K562 (cell line): Measurements from ENCODE around the gene ZNF584. TPM values are rescaled to one million over a fixed set of nuclear protein-coding genes. Genes with fewer than 3 reads are reported as not detected.

Experiments
- ARID2 ChIP-seq: fragments of 450-650 bp; IDR thresholded peaks from 2 replicates; pipeline ENCODE4 v1.6.1; 2017; ENCODE audit warnings: antibody characterized with exemption, mild to moderate bottlenecking
- BRCA1 ChIP-seq, 2 experiments: fragments of 450-650 bp in 1 of 2; sonication (generic) in 1 of 2; formaldehyde crosslinking in 1 of 2; IDR thresholded peaks; 2 replicates each; pipeline versions ENCODE4 v1.5.0 to v1.6.1; 2017 to 2020; ENCODE audit warnings: mild to moderate bottlenecking in 1 of 2, missing genetic modification reagents in 1 of 2
- DMBX1 ChIP-seq: fragments of 250-450 bp; sonication (Bioruptor Pico); IDR thresholded peaks from 2 replicates; pipeline ENCODE4 v1.8.0; 2022; ENCODE audit warnings: inconsistent platforms, mild to moderate bottlenecking, moderate library complexity, borderline replicate concordance
- NR2C1 ChIP-seq, 2 experiments: fragments of 450-650 bp; IDR thresholded peaks; 2 replicates each; pipeline ENCODE4 v1.6.1; 2017; ENCODE audit warnings: mild to moderate bottlenecking in 2 of 2, antibody characterized with exemption in 1 of 2, inconsistent platforms in 1 of 2, missing compliant biosample characterization in 1 of 2, missing genetic modification characterization in 1 of 2
- SRF ChIP-seq, 2 experiments: fragments of 250-450, 450-650 bp in 1 of 2; sonication (Bioruptor Pico) in 1 of 2; sonication (generic) in 1 of 2; formaldehyde crosslinking; IDR thresholded peaks; 2 replicates each; pipeline versions ENCODE4 v1.5.0 to v1.5.1; 2020 to 2022; ENCODE audit warnings: mild to moderate bottlenecking in 1 of 2, missing genetic modification reagents in 1 of 2
- ZSCAN32 ChIP-seq: fragments of 450-650 bp; formaldehyde crosslinking; IDR thresholded peaks from 2 replicates; pipeline ENCODE4 v1.4.0; 2020; ENCODE audit warnings: mild to moderate bottlenecking, moderate library complexity
- polyA plus RNA-seq, 8 experiments: library from polyadenylated mRNA; depleted of rRNA in 4 of 8; stranded (reverse) in 5 of 8; unstranded in 3 of 8; fragments of >200 nt; fragmentation: Nextera tagmentation in 2 of 8; fragmentation: Illumina TruSeq in 1 of 8; extraction: Ambion mirVana in 2 of 8; extraction: Trizol in 1 of 8; gene quantifications; 2 replicates each; pipeline versions ENCODE4 v1.2.1 to v1.2.3, GENCODE V29; 2011 to 2014; ENCODE audit warnings: inconsistent platforms in 1 of 8, missing spikeins in 1 of 8
- total RNA-seq, 7 experiments: library from RNA; depleted of rRNA in 6 of 7; stranded (reverse); fragments of >200 nt in 6 of 7; fragmentation: Illumina TruSeq in 2 of 7; extraction: Trizol in 2 of 7; gene quantifications; 2 replicates each; pipeline versions ENCODE4 v1.2.1 to v1.2.3, GENCODE V29; 2011 to 2021; ENCODE audit warnings: low replicate concordance in 1 of 7
- TF ChIP-seq, protein P1 (sequence below): fragments of 200-600 bp; sonication (generic); IDR thresholded peaks from one replicate; pipeline ENCODE4 v1.6.1; 2012; ENCODE audit warnings: mild to moderate bottlenecking, low read depth, low read length, inconsistent platforms
- TF ChIP-seq, protein P2 (sequence below): IDR thresholded peaks from 2 replicates; pipeline ENCODE4 v1.6.1; 2011; ENCODE audit not compliant: insufficient read length; ENCODE audit errors: extremely low read depth
- TF ChIP-seq, protein P3 (sequence below): sonication (generic); formaldehyde crosslinking; IDR thresholded peaks from 2 replicates; pipeline ENCODE4 v1.9.0; 2022; ENCODE audit warnings: mild to moderate bottlenecking, missing genetic modification reagents

Gene ZNF584
- total and polyA plus RNA-seq, 9 of the 15 experiments (the other 6 are each of a cell fraction or from before 2014, with no cell fraction given), result 5.8 to 43.4 (median 24.6) TPM

DNA sequence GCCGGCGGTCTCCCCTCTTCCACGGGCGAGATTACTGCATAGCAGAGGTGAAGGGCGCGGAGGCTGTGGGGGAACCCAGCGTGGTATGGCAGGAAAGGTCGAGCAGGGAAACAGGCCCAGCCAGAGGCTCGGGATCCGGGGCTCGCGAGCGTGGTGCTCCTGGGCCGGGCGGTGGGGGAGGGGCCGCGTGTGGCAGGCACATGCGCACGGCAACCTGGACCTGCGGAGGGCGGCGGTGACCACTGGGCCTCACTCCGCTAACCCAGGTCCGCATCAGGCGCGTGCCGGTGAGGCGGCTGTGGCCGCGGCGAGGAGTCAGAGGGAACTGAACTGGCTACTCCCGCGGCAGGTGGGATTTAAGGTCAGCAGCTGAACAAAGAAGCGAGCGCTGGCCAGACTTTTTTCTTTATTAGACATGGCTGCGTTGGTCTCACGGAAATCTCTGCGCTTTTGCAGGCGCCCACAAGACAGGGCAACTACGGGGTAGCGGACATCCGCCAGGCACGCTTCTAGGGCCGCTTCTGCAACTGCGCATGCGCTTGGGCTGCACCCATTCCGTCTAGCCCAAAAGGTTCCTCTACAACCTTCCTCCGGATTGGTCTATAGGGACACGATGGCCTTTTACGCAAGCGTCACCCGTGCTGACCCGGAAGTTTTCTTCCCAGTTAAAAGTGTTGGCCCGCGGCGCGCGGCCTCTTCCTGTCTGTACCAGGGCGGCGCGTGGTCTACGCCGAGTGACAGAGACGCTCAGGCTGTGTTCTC is 21.7 kb upstream of the ZNF584 start, which contains the start of gene RPS5 (continued):
- TF ChIP-seq, protein P1, sequence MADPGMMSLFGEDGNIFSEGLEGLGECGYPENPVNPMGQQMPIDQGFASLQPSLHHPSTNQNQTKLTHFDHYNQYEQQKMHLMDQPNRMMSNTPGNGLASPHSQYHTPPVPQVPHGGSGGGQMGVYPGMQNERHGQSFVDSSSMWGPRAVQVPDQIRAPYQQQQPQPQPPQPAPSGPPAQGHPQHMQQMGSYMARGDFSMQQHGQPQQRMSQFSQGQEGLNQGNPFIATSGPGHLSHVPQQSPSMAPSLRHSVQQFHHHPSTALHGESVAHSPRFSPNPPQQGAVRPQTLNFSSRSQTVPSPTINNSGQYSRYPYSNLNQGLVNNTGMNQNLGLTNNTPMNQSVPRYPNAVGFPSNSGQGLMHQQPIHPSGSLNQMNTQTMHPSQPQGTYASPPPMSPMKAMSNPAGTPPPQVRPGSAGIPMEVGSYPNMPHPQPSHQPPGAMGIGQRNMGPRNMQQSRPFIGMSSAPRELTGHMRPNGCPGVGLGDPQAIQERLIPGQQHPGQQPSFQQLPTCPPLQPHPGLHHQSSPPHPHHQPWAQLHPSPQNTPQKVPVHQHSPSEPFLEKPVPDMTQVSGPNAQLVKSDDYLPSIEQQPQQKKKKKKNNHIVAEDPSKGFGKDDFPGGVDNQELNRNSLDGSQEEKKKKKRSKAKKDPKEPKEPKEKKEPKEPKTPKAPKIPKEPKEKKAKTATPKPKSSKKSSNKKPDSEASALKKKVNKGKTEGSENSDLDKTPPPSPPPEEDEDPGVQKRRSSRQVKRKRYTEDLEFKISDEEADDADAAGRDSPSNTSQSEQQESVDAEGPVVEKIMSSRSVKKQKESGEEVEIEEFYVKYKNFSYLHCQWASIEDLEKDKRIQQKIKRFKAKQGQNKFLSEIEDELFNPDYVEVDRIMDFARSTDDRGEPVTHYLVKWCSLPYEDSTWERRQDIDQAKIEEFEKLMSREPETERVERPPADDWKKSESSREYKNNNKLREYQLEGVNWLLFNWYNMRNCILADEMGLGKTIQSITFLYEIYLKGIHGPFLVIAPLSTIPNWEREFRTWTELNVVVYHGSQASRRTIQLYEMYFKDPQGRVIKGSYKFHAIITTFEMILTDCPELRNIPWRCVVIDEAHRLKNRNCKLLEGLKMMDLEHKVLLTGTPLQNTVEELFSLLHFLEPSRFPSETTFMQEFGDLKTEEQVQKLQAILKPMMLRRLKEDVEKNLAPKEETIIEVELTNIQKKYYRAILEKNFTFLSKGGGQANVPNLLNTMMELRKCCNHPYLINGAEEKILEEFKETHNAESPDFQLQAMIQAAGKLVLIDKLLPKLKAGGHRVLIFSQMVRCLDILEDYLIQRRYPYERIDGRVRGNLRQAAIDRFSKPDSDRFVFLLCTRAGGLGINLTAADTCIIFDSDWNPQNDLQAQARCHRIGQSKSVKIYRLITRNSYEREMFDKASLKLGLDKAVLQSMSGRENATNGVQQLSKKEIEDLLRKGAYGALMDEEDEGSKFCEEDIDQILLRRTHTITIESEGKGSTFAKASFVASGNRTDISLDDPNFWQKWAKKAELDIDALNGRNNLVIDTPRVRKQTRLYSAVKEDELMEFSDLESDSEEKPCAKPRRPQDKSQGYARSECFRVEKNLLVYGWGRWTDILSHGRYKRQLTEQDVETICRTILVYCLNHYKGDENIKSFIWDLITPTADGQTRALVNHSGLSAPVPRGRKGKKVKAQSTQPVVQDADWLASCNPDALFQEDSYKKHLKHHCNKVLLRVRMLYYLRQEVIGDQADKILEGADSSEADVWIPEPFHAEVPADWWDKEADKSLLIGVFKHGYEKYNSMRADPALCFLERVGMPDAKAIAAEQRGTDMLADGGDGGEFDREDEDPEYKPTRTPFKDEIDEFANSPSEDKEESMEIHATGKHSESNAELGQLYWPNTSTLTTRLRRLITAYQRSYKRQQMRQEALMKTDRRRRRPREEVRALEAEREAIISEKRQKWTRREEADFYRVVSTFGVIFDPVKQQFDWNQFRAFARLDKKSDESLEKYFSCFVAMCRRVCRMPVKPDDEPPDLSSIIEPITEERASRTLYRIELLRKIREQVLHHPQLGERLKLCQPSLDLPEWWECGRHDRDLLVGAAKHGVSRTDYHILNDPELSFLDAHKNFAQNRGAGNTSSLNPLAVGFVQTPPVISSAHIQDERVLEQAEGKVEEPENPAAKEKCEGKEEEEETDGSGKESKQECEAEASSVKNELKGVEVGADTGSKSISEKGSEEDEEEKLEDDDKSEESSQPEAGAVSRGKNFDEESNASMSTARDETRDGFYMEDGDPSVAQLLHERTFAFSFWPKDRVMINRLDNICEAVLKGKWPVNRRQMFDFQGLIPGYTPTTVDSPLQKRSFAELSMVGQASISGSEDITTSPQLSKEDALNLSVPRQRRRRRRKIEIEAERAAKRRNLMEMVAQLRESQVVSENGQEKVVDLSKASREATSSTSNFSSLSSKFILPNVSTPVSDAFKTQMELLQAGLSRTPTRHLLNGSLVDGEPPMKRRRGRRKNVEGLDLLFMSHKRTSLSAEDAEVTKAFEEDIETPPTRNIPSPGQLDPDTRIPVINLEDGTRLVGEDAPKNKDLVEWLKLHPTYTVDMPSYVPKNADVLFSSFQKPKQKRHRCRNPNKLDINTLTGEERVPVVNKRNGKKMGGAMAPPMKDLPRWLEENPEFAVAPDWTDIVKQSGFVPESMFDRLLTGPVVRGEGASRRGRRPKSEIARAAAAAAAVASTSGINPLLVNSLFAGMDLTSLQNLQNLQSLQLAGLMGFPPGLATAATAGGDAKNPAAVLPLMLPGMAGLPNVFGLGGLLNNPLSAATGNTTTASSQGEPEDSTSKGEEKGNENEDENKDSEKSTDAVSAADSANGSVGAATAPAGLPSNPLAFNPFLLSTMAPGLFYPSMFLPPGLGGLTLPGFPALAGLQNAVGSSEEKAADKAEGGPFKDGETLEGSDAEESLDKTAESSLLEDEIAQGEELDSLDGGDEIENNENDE, result peak; percentile 32
- no peak for TF ChIP-seq ZSCAN32 (CRISPR knock-in tag)
- peak; percentile 99 for TF ChIP-seq NR2C1 (IDR thresholded peaks at IDR 0.05)
- TF ChIP-seq NR2C1 (tag; IDR thresholded peaks at IDR 0.05), result peak; percentile 100
- peak in 1 of 2 experiments; percentile 77; a peak in 1 of 4 replicates for TF ChIP-seq SRF (CRISPR knock-in tag; IDR thresholded peaks at IDR 0.05)
- TF ChIP-seq, protein P2, sequence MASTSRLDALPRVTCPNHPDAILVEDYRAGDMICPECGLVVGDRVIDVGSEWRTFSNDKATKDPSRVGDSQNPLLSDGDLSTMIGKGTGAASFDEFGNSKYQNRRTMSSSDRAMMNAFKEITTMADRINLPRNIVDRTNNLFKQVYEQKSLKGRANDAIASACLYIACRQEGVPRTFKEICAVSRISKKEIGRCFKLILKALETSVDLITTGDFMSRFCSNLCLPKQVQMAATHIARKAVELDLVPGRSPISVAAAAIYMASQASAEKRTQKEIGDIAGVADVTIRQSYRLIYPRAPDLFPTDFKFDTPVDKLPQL, result peak; percentile 75
- TF ChIP-seq BRCA1 (IDR thresholded peaks at IDR 0.05), result no peak
- no peak for TF ChIP-seq BRCA1 (CRISPR knock-in tag; IDR thresholded peaks at IDR 0.05)
- peak; percentile 18; the same call in 1 of the 2 replicates for TF ChIP-seq DMBX1 (CRISPR knock-in tag)
- TF ChIP-seq, protein P3, sequence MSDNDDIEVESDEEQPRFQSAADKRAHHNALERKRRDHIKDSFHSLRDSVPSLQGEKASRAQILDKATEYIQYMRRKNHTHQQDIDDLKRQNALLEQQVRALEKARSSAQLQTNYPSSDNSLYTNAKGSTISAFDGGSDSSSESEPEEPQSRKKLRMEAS, result peak; percentile 95
- 0 out of 2 replicates have a peak, but pooled peaks have one; percentile 42 for TF ChIP-seq ARID2
